ENCODE data around the gene CCDC127. TPM values are rescaled to one million over a fixed set of nuclear protein-coding genes. Genes with fewer than 3 reads are reported as not detected.
"Not testable (repeated sequence)": the region's sequence is repeated elsewhere in the genome, so short reads cannot be mapped to it uniquely, and the experiment has no call there.

The CCDC127 gene
- 1 to 10 TPM; 3.5 to 5.3 TPM for total RNA-seq

DNA sequence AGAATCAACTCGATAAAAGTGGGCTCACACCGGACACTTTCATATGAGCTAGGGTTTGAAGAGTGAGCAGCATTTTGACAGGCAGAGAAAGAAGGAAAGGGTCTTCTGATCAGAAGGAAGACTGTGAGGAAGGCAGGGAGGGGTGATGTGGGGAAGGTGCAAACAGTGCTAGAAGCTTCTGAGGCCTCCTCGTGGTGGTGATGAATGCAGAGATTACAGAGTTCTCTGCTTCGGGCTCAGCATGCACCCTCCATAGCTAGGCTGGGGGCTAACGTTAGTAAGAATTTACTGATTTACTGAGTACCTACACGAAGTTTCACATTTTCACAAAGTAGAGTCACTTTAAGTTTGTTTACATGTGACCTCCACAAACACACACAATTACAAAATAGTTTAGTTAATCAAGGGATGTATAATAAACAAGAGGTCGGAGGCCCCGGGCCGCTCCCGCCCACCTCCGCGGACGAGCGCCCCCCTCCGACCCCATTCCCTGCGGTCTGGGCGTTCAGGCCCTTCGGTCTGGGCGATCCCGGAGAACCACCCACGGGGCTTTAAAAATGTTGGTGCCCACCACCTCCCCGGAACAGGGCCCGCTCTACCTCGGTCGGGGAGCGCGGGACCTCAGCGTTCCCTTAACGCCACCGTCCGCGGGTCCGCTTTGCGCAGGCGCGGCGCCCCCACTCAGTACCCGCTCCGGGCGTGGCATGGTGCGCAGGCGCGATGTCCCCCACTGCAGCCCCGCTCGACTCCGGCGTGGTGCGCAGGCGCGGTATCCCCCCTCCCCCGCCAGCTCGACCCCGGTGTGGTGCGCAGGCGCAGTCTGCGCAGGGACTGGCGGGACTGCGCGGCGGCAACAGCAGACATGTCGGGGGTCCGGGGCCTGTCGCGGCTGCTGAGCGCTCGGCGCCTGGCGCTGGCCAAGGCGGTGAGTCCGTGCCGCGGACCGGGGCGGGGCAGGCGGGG is at the start of gene CCDC127, which contains the start of gene SDHA:
Gene CCDC127 (minus strand): TSS at position 660 of the 963 bp plus-strand sequence. CDS start 1,304 bp downstream, outside the sequence.
Gene SDHA (plus strand): TSS at position 827 of the 963 bp plus-strand sequence. CDS start 36 bp downstream, at position 863.
- Histone ChIP-seq H3K27ac (peak within 1 kb of the TSS; percentile 87), H3K9ac (ENCODE audit: low read depth in 2 of 2, low read length in 2 of 2) (peak within 1 kb of the TSS; percentile 89 to 98), H3K4me3 (peak within 1 kb of the TSS; percentile 94)
- intact Hi-C loops (cut with DNase I); H3K4me1 ChIP-seq; H3K27me3 ChIP-seq; H3K36me3 ChIP-seq; H3K9me3 ChIP-seq: not testable (repeated sequence)
- DNase-seq, result peak; percentile 93

DNA sequence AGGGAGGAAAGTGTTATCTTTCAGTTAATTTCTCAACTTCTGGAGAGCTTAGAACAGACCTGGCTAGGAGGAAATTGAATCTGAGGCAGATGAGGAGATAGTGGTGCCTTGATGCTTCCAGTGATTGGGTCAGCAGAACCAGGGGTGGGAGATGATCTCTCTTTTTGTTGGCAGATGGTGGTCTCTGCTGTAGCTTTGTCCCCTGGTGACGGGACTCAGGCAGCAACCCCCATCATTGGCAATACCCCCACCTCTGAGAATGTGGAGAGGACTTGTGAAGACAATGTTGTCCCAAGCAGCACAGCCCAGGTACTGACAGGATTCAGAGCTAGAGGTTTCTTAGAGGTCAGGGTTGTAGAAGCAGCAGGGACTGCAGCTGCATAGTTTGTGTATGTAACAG is 49.8 kb upstream of the CCDC127 start:
- Histone ChIP-seq H3K4me3 (no peak overlapping the region), H3K27ac (no peak overlapping the region), H3K9ac (ENCODE audit: low read depth in 2 of 2, low read length in 2 of 2) (no peak overlapping the region), H3K4me1 (no peaks in the 10 kb centered on the region), H3K27me3 (no peaks in the 10 kb centered on the region), H3K9me3 (no peaks in the 10 kb centered on the region), H3K36me3 (no peaks in the 10 kb centered on the region)
- DNase-seq, result no peak
- TF ChIP-seq, protein P1, sequence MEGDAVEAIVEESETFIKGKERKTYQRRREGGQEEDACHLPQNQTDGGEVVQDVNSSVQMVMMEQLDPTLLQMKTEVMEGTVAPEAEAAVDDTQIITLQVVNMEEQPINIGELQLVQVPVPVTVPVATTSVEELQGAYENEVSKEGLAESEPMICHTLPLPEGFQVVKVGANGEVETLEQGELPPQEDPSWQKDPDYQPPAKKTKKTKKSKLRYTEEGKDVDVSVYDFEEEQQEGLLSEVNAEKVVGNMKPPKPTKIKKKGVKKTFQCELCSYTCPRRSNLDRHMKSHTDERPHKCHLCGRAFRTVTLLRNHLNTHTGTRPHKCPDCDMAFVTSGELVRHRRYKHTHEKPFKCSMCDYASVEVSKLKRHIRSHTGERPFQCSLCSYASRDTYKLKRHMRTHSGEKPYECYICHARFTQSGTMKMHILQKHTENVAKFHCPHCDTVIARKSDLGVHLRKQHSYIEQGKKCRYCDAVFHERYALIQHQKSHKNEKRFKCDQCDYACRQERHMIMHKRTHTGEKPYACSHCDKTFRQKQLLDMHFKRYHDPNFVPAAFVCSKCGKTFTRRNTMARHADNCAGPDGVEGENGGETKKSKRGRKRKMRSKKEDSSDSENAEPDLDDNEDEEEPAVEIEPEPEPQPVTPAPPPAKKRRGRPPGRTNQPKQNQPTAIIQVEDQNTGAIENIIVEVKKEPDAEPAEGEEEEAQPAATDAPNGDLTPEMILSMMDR (IDR thresholded peaks at IDR 0.05), result no peak
- intact Hi-C loops (cut with DNase I), result no loop called here

DNA sequence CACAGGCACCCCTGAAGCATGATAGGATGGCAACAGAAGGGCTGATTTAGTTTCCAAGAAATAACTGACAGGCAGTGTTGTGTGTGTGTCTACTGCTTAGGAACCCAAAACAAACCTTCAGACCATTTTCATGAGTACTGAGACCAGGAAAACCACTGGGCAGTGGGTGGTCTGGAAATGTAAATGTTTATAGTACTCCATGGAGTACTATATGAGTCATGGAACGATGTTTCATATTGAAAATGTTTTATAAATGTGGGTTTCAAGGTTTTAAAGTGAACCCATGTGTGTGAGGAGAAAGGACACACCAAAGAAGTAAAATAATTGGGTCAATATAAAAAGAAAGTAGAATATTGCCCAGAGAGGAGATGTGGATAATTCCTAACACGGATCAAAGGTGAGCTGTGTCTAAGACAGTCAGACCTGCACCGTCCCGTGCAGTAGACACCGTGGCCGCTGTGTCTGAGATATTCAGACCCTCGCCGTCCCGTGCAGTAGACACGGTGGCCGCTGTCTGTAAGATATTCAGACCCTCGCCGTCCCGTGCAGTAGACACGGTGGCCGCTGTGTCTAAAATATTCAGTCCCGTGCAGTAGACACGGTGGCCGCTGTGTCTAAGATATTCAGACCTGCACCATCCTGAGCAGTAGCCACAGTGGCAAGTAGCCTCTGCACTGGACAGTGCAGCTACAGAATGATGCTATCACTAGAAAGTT is 48.5 kb upstream of the CCDC127 start:
- DNase-seq; intact Hi-C loops (cut with DNase I); H3K36me3 ChIP-seq; H3K9me3 ChIP-seq; H3K4me3 ChIP-seq; H3K9ac ChIP-seq (ENCODE audit: low read depth in 2 of 2, low read length in 2 of 2); H3K4me1 ChIP-seq; H3K27me3 ChIP-seq; H3K27ac ChIP-seq: not testable (repeated sequence)

DNA sequence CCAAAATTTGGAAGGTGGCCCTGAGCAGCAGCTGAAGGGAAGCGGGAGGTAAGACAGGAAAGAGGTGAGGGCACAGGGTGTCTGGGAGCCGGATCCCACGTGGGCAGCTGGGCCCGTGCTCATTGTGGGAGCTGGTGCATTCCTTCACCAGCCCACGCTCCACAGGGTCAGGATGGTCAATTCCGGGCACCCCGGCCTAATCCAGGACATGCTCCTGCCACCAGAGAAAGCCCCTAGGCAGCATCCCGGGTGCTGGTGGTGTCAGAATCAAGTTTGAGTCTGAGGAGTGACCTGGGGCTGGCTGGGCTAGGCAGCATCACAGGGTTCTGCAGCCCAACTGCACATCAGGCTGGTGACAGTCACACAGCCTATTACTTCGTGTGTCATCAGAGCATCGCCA is 46.4 kb upstream of the CCDC127 start:
- Histone ChIP-seq H3K9me3 (no peaks in the 10 kb centered on the region), H3K27me3 (no peaks in the 10 kb centered on the region), H3K27ac (no peak overlapping the region), H3K9ac (ENCODE audit: low read depth in 2 of 2, low read length in 2 of 2) (no peak overlapping the region), H3K4me1 (no peaks in the 10 kb centered on the region), H3K36me3 (no peaks in the 10 kb centered on the region), H3K4me3 (no peak overlapping the region)
- intact Hi-C loops (cut with DNase I), result no loop called here
- DNase-seq, result no peak
- TF ChIP-seq, protein P1 (IDR thresholded peaks at IDR 0.05), result no peak

GRCh38 chr5:263275-263974 is 45.5 kb upstream of the CCDC127 start:
- intact Hi-C loops (cut with DNase I); H3K9me3 ChIP-seq; DNase-seq; H3K27me3 ChIP-seq; H3K4me3 ChIP-seq; H3K4me1 ChIP-seq; H3K36me3 ChIP-seq; H3K27ac ChIP-seq; H3K9ac ChIP-seq (ENCODE audit: low read depth in 2 of 2, low read length in 2 of 2): not testable (repeated sequence)

DNA sequence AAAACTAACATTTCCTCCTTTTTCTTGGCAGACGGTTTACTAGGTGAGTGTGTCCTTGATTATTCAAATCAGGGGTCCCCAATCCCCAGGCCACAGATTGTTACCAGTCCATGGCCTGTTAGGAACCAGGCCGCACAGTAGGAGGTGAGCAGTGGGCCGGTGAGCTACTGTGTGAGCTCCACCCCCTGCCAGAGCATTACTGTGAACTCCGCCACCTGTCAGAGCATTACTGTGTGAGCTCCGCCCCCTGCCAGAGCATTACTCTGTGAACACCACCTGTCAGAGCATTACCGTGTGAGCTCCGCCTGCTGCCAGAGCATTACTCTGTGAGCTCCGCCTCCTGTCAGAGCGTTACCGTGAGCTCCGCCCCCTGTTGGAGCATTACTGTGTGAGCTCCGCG is 39.2 kb upstream of the CCDC127 start:
- no peaks in the 10 kb centered on the region for H3K27me3 ChIP-seq

GRCh38 chr5:256347-256746 is 38.4 kb upstream of the CCDC127 start:
- H3K4me1 ChIP-seq; H3K27me3 ChIP-seq; H3K9me3 ChIP-seq; intact Hi-C loops (cut with DNase I); DNase-seq; H3K4me3 ChIP-seq; H3K9ac ChIP-seq (ENCODE audit: low read depth in 2 of 2, low read length in 2 of 2); H3K36me3 ChIP-seq; H3K27ac ChIP-seq: not testable (repeated sequence)

More for the DNA sequence above, 39.2 kb upstream of the CCDC127 start:
- intact Hi-C loops (cut with DNase I), result no loop called here
- Histone ChIP-seq H3K4me3 (no peak overlapping the region), H3K9ac (ENCODE audit: low read depth in 2 of 2, low read length in 2 of 2) (no peak overlapping the region), H3K9me3 (no peaks in the 10 kb centered on the region), H3K27ac (no peak overlapping the region), H3K36me3 (no peaks in the 10 kb centered on the region), H3K4me1 (no peaks in the 10 kb centered on the region)
- DNase-seq, result no peak
- TF ChIP-seq, protein P1 (IDR thresholded peaks at IDR 0.05), result no peak

- DNase-seq; H3K27ac ChIP-seq; intact Hi-C loops (cut with DNase I); H3K4me1 ChIP-seq; H3K9ac ChIP-seq (ENCODE audit: low read depth in 2 of 2, low read length in 2 of 2); H3K27me3 ChIP-seq; H3K9me3 ChIP-seq; H3K36me3 ChIP-seq; H3K4me3 ChIP-seq: not testable (repeated sequence)
Measured at GRCh38 chr5:255116-255515, 37.2 kb upstream of the CCDC127 start.

DNA sequence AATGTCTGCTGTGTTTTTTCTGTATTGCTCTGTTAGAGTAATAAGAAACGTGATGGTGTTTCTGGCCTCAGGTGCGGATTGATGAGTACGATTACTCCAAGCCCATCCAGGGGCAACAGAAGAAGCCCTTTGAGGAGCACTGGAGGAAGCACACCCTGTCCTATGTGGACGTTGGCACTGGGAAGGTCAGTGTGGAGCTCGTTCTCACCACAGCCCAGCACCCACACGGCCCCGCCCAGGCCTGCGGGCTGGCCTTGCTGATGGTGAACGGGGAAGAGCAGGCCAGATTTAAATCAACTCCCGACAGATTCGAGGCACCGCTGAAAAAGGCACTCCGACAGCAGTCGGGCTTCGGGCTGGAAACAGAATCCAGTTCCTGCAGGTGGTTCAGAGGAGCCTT is 36.4 kb upstream of the CCDC127 start:
- H3K36me3 ChIP-seq; H3K27ac ChIP-seq; intact Hi-C loops (cut with DNase I): not testable (repeated sequence)

More for the DNA sequence above, 36.4 kb upstream of the CCDC127 start:
- not testable (repeated sequence) for H3K4me1 ChIP-seq; H3K4me3 ChIP-seq; H3K9ac ChIP-seq (ENCODE audit: low read depth in 2 of 2, low read length in 2 of 2); H3K9me3 ChIP-seq; H3K27me3 ChIP-seq; DNase-seq

Data from colonic mucosa (tissue), 4 donors.